ENCODE data around the gene ANO6.

GRCh38 chr12:45406988-45407850 is 191.3 kb downstream of the ANO6 start:
- TF ChIP-seq CTCF (IDR thresholded peaks at IDR 0.05) (no peak), EZH2 (IDR thresholded peaks at IDR 0.05) (no peak), EZH2phosphoT487 (IDR thresholded peaks at IDR 0.05) (no peak)

All from neural progenitor cell (in vitro differentiated cells).